HEK293 (cell line): ENCODE results near the gene LRRC26.

Experiments used
- ZBTB1 ChIP-seq: fragments of 450-650 bp; formaldehyde crosslinking; IDR thresholded peaks from 2 replicates; pipeline ENCODE4 v1.5.1; 2016; ENCODE audit warnings: missing biosample characterization, missing genetic modification characterization
- ZBTB17 ChIP-seq: fragments of 450-650 bp; formaldehyde crosslinking; IDR thresholded peaks from 2 replicates; pipeline ENCODE4 v1.5.1; 2016; ENCODE audit warnings: missing biosample characterization, missing genetic modification characterization
- ZEB2 ChIP-seq: fragments of 450-650 bp; formaldehyde crosslinking; IDR thresholded peaks from 2 replicates; pipeline ENCODE4 v1.5.1; 2016; ENCODE audit warnings: missing biosample characterization, missing genetic modification characterization
- ZNF174 ChIP-seq: fragments of 450-650 bp; formaldehyde crosslinking; IDR thresholded peaks from 2 replicates; pipeline ENCODE4 v1.5.0; 2017; ENCODE audit warnings: missing biosample characterization, mild to moderate bottlenecking, missing genetic modification characterization
- ZNF311 ChIP-seq: fragments of 450-650 bp; formaldehyde crosslinking; IDR thresholded peaks from 2 replicates; pipeline ENCODE4 v1.5.1; 2017; ENCODE audit warnings: missing biosample characterization, missing genetic modification characterization, borderline replicate concordance
- ZNF423 ChIP-seq: fragments of 450-650 bp; formaldehyde crosslinking; IDR thresholded peaks from 2 replicates; pipeline ENCODE4 v1.5.1; 2016; ENCODE audit warnings: missing biosample characterization, missing genetic modification characterization
- TF ChIP-seq, protein P1 (sequence below): fragments of 450-650 bp; formaldehyde crosslinking; IDR thresholded peaks from 2 replicates; pipeline ENCODE4 v1.5.1; 2016; ENCODE audit warnings: missing biosample characterization, missing genetic modification characterization

DNA sequence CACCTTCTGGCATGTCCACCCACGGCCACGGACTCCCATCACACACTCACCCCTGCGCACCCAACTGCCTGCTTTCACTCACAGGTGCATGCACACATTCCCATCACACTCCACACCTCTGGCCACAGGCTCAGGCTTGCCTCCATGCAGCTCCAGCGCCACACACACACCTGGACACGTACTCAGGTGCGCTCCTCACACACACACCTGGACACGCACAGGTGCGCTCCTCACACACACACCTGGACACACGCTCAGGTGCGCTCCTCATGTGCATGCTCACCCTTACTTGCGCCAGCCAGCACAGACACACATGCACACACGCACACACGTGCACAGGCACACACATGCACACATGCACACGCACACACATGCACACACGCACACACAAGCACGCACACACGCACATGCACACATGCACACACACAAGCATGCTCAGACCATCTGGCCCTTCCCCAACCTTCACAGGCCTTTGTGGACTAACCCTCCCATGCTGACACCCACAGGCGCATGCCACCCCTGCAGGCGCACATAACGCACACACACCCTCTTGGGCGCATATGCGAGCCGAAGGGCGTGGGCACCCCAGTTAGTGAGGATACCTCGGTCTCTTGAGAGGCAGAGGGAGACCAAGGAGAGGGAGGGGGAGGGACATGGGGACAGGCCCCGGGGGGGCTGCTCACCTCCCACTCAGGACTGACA lies 22.6 kb downstream of the LRRC26 start:
- no peak for TF ChIP-seq ZBTB1 (tag by site-specific recombination)
- TF ChIP-seq, protein P1, sequence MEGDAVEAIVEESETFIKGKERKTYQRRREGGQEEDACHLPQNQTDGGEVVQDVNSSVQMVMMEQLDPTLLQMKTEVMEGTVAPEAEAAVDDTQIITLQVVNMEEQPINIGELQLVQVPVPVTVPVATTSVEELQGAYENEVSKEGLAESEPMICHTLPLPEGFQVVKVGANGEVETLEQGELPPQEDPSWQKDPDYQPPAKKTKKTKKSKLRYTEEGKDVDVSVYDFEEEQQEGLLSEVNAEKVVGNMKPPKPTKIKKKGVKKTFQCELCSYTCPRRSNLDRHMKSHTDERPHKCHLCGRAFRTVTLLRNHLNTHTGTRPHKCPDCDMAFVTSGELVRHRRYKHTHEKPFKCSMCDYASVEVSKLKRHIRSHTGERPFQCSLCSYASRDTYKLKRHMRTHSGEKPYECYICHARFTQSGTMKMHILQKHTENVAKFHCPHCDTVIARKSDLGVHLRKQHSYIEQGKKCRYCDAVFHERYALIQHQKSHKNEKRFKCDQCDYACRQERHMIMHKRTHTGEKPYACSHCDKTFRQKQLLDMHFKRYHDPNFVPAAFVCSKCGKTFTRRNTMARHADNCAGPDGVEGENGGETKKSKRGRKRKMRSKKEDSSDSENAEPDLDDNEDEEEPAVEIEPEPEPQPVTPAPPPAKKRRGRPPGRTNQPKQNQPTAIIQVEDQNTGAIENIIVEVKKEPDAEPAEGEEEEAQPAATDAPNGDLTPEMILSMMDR = no peak
- TF ChIP-seq ZNF174 (tag by site-specific recombination) = no peak
- TF ChIP-seq ZNF423 (tag by site-specific recombination) = no peak
- TF ChIP-seq ZNF311 (tag by site-specific recombination) = no peak
- no peak for TF ChIP-seq ZBTB17
- TF ChIP-seq ZEB2 (tag by site-specific recombination) = peak; percentile 95
